GM12865 (cell line): ENCODE results near the gene TYW1.
"Not testable (repeated sequence)": the region's sequence is repeated elsewhere in the genome, so short reads cannot be mapped to it uniquely, and the experiment has no call there.

Experiments used
- DNase-seq: peaks from one replicate; pipeline ENCODE4 v3.0.0; 2010; ENCODE audit warnings: low read depth
- H3K4me3 ChIP-seq: 2 replicates; pipeline ENCODE4 v1.5.1; 2011; ENCODE audit warnings: mild to moderate bottlenecking, low read depth, low read length, control low read depth
- CTCF ChIP-seq: IDR thresholded peaks from 2 replicates; pipeline ENCODE4 v1.5.1; 2011; ENCODE audit warnings: low read length, control low read depth, low read depth, inconsistent platforms; ENCODE audit not compliant: insufficient read depth; ENCODE audit errors: missing control alignments

The TYW1 gene

DNA sequence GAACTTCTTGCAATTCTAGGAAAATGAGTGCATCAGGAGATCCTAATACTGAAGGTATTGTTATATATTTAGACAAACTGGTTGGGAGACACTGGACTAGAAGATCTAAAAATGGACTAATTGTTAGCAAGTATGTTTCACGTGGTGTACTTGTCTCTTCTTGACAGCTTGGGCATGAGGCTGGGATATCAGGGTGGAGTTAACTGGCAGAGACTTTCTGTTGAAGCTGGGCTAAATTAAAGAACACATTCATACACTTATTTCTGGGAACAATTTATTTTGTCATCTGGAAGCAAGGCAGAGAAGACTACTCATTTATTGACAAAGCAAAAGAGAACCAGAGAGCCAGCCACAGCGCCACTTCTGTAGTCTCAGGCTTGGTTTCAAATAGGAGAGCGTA lies 25.9 kb downstream of the TYW1 start:
- no peak for DNase-seq
- no peak for TF ChIP-seq CTCF

DNA sequence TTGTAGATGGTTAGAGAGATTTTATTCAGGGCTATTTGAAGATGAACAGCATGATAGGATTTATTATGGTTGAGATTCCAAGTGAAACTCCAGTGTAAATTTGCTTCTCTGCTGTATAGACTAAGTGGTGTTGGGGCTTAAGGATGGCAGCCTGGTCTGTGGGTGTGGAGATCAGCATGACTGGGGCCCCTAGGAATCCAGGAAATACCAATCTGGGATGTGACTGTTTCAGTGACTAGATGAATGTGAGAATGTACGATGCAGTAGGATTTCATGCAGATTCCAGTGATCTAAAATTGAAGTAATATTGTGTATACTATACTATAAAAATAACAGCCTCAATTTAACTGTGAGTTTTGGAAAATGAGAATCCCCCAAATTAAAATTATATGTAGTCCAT lies 28.8 kb downstream of the TYW1 start:
- not testable (repeated sequence) for DNase-seq, H3K4me3 ChIP-seq

More for the DNA sequence above, 25.9 kb downstream of the TYW1 start:
- H3K4me3 ChIP-seq: no peak overlapping the region

DNA sequence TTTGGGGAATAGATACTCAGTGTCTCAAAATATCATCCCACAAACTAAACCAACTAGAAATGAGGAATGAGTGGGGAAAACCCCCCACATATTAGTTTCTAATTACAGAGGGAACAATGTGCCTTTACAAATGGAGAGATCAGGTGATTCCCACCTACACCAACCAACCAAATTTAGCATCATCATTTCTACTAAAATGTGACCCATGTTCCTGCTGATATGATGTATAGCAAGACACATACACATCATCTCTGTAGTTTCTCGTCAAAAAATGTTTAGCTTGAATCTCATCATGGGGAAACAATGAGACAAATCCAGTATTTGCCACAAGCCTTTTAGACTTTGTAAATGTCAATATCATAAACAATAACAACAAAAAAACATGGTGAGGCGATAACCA lies 35.1 kb downstream of the TYW1 start:
- not testable (repeated sequence) for H3K4me3 ChIP-seq, DNase-seq

- no peak for DNase-seq
- no peak for TF ChIP-seq CTCF
- H3K4me3 ChIP-seq: no peak overlapping the region
Measured at GRCh38 chr7:67033251-67033650, 36.6 kb downstream of the TYW1 start.

- H3K4me3 ChIP-seq, DNase-seq: not testable (repeated sequence)
Measured at GRCh38 chr7:67036432-67037395, 40.1 kb downstream of the TYW1 start.

- H3K4me3 ChIP-seq, DNase-seq: not testable (repeated sequence)
Measured at GRCh38 chr7:67040832-67041231, 44.2 kb downstream of the TYW1 start.

DNA sequence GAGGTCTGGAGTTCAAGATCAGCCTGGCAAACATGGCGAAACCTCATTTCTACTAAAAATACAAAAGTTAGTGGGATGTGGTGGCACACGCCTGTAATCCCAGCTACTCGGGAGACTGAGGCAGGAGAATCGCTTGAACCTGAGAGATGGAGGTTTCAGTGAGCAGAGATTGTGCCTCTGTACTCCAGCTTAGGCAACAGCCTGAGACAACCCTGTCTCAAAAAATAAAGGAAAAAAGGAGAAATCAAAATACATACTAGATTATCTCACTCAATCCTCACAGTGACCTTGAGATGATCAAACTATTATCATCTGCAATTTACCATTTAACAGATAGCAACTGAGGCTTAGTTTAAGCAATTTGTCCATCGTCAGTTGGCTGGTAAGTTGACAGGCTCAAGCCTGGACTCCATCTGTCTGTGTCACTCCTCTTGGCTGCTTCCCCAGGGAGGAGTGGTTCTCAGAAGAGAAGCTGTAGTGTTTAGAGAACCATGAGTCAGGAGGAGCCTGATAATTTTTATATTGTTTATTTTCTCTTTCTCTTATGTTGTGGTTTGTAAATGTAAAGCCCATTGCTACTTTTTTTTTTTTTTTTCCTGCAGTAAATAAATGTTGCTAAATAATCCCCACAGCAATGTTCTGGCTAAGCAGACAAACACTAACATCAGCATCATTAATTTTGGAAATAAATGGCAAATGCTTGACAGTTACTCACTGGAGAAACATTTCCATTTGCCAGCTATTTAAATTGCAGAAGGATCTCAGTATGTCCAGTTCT lies 46.3 kb downstream of the TYW1 start:
- DNase-seq, H3K4me3 ChIP-seq: not testable (repeated sequence)

GRCh38 chr7:67043559-67043930 lies 46.9 kb downstream of the TYW1 start:
- not testable (repeated sequence) for DNase-seq, H3K4me3 ChIP-seq

- no peak overlapping the region for H3K4me3 ChIP-seq
- DNase-seq: no peak
- no peak for TF ChIP-seq CTCF
Measured at GRCh38 chr7:67045496-67045995, 48.9 kb downstream of the TYW1 start.

DNA sequence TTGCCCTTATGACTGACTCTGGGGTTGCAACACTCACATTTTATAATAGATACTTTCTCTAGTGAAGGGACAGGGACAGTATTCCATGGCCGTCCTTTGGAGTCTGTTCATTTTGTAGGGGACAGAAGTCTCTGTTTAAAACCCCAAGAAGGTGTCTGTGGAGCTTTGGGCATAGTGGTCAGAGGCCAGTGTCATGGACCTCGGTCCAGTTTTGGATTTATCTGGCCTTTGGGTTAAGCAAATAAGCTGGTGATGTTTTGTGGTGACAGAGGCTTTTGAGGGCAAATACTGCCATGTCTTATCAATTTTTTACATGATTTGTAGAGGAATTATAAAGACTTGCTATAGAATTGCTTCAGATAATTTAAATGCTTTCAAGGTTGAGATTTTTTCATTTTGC lies 50.2 kb downstream of the TYW1 start:
- H3K4me3 ChIP-seq, DNase-seq: not testable (repeated sequence)

GRCh38 chr7:67049908-67050307 lies 53.3 kb downstream of the TYW1 start:
- H3K4me3 ChIP-seq: not testable (repeated sequence)

DNA sequence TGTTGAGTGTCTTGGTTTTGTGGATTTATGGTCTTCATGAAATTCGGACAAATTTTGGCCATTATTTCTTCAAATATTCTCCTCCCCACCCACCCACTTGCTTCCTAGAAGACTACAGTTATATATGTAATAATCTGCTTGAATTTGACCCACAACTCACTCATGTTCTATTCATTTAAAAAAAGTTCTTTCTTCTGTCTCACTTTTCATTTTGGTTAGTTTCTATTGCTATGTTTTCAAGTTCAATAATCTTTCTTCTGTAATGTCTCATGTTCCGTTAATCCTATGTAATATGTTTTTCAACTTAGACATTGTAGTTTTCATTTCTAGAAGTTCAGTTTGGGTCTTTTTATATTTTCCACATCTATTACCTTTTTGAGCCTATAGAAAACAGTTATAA lies 55.5 kb downstream of the TYW1 start:
- H3K4me3 ChIP-seq, DNase-seq: not testable (repeated sequence)

More at GRCh38 chr7:67049908-67050307, 53.3 kb downstream of the TYW1 start:
- DNase-seq: not testable (repeated sequence)
